ENCODE measurements around the gene IL1B.

IL1B gene

DNA sequence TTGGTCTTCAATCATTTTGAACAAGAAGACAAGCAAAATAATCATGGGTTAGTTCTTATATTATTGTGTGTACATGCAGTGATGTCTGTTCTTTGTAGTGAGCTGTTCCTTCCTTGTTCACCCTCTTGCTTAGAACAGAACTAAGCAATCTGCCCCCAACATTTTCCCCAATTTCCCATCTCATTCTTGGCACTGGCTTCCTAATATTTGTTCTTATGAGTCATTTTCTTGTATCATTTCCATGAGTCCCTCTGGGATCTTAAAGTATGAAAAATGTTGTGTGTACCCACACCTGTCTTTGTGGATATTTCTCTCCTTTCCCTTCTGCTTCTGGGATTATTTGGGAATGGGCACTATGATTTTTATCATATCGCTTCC is 3.5 kb upstream of the IL1B start:
- no peak for DNase-seq (ENCODE audit: low read depth)
- no peak overlapping the region for H3K4me3 ChIP-seq (ENCODE audit: low read depth, low read length)
- TF ChIP-seq, protein P1, sequence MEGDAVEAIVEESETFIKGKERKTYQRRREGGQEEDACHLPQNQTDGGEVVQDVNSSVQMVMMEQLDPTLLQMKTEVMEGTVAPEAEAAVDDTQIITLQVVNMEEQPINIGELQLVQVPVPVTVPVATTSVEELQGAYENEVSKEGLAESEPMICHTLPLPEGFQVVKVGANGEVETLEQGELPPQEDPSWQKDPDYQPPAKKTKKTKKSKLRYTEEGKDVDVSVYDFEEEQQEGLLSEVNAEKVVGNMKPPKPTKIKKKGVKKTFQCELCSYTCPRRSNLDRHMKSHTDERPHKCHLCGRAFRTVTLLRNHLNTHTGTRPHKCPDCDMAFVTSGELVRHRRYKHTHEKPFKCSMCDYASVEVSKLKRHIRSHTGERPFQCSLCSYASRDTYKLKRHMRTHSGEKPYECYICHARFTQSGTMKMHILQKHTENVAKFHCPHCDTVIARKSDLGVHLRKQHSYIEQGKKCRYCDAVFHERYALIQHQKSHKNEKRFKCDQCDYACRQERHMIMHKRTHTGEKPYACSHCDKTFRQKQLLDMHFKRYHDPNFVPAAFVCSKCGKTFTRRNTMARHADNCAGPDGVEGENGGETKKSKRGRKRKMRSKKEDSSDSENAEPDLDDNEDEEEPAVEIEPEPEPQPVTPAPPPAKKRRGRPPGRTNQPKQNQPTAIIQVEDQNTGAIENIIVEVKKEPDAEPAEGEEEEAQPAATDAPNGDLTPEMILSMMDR (IDR thresholded peaks at IDR 0.05; ENCODE audit: low read depth, low read length, missing control alignments): no peak

DNA sequence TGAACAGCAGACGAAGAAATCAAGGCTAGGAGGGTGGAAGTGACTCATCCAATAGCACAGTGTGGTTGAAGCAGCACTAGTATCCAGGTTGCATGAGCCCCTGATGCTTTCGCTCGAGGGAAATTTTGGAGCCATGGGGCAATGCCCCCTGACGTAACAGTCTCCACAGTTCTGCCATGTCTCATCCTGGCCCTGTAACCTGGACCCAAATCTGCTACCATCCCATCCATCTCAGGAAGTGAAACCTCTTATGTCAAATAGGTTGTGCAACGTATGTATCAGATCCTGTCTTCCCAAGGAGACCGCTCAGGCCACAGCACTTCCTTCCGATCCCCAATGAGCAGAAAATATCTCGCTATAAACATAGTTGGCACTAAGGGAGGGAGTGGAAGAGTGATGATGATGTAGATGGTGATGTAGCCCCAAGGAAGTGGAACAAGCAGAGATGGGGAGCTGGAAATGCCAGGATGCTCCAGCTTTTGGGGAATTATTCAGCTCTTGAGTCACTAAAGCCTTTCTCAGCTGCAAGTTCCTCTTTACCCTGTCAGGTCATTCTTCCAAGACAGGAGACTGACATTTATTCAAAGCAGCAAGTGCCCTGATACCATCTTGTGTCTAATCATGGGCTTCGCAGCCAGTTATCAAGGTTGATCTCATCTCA is 3.0 kb upstream of the IL1B start:
- no peak for DNase-seq (ENCODE audit: low read depth)
- TF ChIP-seq, protein P1 (IDR thresholded peaks at IDR 0.05; ENCODE audit: low read depth, low read length, missing control alignments): no peak
- no peak overlapping the region for H3K4me3 ChIP-seq (ENCODE audit: low read depth, low read length)

DNA sequence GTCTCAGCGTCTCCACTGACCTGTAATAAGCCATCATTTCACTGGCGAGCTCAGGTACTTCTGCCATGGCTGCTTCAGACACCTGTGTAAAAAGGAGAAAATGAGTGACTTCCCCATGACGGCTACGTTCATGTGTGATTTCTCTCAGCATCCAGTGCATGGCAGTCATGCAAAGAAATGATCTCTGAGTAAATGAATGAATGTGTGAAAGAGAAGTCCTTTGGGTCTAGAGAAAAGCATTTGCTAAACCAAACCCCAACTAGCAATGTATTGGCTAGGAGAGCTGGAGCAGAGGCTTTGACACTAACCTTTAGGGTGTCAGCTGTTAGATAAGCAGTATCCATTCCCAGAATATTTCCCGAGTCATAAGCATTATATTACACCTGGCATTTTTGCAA is 417 bp downstream of the IL1B start:
- DNase-seq (ENCODE audit: low read depth): no peak
- TF ChIP-seq, protein P1 (IDR thresholded peaks at IDR 0.05; ENCODE audit: low read depth, low read length, missing control alignments): no peak
- no peak overlapping the region for H3K4me3 ChIP-seq (ENCODE audit: low read depth, low read length)

DNA sequence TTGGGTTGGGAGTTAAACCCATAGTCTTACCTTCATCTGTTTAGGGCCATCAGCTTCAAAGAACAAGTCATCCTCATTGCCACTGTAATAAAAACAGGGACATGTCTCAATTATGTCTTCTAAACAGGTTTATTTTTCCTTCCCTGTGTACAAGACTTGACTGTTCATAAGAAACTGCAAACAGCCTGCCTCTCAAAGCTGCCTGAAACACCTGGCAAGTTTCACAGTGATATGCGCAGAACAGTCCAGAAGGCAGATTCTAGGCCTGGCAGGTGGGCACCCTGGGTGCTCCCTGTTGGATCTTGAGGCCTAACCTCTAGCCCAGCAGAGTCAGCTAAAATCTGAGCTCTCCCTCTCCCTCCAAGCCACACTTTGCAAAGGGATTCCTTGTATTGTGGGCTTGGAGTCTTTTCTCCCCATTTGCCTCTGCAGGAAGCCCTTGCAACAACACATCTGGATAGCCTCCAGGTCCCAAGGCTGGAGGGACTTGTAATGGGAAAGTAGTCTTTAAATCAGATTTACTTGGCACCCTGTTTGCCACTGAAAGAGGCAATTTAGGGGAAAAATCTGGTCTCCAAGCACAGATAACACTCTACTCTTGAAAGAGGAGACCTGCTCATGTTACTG is 930 bp downstream of the IL1B start:
- TF ChIP-seq, protein P1 (IDR thresholded peaks at IDR 0.05; ENCODE audit: low read depth, low read length, missing control alignments): no peak
- DNase-seq (ENCODE audit: low read depth): no peak
- no peak overlapping the region for H3K4me3 ChIP-seq (ENCODE audit: low read depth, low read length)

DNA sequence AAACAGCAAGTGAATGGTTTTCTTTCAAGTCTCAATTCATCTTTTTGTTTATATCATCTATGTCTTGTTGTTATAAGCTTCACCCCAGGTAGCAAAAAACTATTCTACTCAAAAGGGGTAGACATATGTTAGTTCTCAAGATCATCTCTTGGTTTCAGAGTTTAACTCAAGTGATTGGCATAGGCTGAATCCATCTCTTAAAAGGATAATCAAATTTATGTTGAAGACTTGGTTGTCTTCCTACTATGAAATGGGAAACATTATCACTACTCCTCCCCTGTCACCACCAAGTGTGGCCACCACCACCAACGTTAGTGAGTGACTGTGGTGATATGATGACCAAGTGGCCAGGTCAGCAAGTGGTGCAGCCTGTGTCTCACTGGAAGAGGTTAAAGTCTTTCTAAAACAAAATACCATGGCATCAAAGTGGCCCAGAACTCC is 1.5 kb downstream of the IL1B start:
- TF ChIP-seq, protein P1 (IDR thresholded peaks at IDR 0.05; ENCODE audit: low read depth, low read length, missing control alignments): no peak
- DNase-seq (ENCODE audit: low read depth): no peak
- no peak overlapping the region for H3K4me3 ChIP-seq (ENCODE audit: low read depth, low read length)

- no peak overlapping the region for H3K4me3 ChIP-seq (ENCODE audit: low read depth, low read length)
- TF ChIP-seq, protein P1 (IDR thresholded peaks at IDR 0.05; ENCODE audit: low read depth, low read length, missing control alignments): no peak
- DNase-seq (ENCODE audit: low read depth): no peak
Observed at GRCh38 chr2:112834396-112835037, 2.1 kb downstream of the IL1B start.

Measured in GM12864 (cell line).